GM18519 (cell line): ENCODE measurements around the gene SBNO2.

Experiments
- ATAC-seq: cut with Tn5 transposase; IDR thresholded peaks from one replicate; pipeline ENCODE4 v1.9.1; 2021; ENCODE audit warnings: mild to moderate bottlenecking, moderate library complexity; ENCODE audit not compliant: unreplicated experiment, low FRiP score

The SBNO2 gene

GRCh38 chr19:1108291-1109031 is 65.6 kb downstream of the SBNO2 start:
- ATAC-seq, result no peak

- no peak for ATAC-seq
Observed at GRCh38 chr19:1107661-1108261, 66.3 kb downstream of the SBNO2 start.

DNA sequence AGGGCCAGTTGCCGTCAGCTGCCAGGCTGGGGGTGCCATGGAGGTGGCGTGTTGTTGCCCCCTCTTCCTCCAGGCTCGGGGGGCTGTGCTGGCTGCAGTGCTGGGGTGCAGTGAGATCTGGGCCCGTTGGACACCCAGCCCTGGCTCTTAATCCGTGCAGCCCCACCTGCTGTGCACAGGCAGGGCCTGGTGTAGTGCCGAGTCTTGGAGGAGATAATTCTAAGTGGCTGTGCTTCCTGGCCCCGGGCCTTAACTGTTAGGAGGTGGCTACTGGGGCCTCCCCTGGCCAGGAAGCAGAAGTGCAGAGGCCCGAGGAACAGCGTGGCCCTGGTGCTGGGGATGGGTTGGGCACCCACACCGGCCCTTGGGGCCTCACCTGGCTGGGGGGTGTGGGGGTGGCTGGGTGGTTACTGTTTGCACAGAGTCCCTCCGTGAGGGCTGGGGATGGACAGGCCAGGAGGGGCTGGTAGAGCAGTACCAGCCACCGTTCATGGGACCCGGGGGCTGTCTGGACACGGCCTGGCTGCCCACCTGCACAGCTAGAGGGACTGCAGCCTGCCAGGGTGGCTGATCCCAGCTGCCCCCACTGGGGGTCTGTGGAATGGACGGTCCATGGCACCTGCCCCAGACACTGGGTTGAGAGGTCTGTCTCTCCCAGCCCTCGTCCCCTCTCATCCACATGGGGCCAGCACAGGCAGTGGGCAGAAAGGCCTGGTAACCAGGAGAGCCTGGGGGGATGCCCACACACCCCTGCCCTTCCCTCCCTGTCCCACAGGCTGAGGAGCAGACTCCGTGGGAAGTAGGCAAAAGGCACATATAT is 67.0 kb downstream of the SBNO2 start:
- ATAC-seq, result no peak

DNA sequence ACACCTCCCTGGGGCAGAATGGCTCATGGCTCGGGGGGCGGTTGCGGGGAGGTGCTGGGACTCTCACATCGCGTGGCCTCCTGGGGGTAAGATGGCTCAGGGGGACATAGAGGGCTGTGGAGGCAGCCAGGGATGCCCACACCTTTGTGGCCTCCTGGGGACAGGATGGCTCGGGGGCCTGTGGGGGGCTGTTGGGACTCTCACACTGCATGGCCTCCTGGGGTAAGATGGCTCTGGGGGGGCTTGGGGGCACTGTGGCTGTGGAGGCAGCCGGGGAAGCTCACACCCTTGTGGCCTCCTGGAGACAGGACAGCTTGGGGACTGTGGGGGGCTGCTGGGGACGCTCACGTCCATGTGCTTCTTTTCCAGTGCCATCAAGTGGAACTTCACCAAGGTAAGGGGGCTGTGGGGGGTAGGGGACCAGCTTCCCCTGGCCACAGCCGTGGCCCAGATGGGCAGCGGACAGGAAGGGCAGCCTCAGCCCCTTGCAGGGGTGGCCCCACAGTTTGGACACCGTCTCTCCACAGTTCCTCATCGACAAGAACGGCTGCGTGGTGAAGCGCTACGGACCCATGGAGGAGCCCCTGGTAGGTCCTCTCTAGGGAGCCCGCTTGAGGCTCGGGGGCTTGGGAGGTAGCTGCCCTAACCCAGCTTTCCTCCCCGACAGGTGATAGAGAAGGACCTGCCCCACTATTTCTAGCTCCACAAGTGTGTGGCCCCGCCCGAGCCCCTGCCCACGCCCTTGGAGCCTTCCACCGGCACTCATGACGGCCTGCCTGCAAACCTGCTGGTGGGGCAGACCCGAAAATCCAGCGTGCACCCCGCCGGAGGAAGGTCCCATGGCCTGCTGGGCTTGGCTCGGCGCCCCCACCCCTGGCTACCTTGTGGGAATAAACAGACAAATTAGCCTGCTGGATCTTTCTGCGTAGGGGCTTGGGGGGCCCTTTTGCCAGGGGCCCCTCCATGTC is 67.9 kb downstream of the SBNO2 start:
- ATAC-seq, result no peak

GRCh38 chr19:1105008-1105872 is 68.8 kb downstream of the SBNO2 start:
- no peak for ATAC-seq

DNA sequence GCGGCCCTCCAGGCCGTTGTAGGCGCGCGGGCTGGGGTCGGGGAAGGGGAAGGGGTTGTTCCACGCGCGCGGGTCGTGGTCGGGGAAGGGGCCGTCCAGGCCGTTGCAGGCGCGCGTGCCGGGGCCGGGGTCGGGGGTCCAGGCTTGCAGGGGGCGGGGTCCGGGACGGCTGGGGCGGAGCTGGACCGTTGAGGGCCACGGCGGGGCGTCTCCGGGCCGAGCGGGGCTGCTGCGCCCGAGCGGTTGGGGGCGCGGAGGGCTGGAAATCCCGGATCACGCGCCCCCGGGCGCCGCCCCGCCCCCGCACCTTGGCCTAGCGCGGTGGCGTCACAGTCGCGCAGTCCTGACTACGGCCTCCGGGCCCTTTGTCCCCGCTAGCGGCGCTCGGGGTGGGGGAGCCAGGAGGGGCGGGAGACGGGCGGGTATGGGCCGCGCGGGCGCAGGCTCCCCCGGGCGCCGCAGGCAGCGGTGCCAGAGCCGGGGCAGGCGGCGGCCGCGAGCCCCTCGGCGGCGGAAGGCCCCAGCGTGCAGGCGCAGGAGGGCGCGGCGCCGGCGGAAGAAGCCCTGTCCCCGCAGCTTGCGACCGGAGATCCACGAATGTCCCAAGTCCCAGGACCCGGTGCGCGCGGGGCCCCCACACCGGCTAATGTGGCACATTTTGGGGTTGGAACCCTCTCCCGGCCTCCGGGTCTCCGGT is 69.6 kb downstream of the SBNO2 start:
- no peak for ATAC-seq

DNA sequence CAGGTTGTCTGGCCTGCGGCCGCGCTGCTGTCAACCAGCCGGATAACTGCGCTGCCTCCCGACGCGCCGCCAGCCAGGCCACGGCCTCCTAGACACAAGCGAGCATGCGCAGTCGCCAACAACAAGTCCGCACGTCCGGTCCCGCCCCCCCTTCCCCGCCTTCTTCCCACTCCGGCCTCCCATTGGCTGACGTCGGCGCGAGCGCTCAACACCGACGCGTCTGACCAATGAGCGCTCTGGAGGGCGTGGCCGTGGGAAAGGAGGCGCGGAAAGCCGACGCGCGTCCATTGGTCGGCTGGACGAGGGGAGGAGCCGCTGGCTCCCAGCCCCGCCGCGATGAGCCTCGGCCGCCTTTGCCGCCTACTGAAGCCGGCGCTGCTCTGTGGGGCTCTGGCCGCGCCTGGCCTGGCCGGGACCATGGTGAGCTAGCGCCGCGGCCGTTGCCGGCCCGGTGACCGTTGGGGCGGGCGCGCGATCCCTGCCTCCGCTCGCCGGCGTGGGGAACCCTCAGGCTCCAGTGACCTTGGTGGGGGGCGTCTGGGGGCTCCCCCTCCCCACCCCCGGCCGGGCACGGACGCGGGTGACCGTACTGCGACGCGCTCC is 70.3 kb downstream of the SBNO2 start, which contains the start of gene GPX4:
TSS of gene GPX4 (plus strand) at position 287 of the 603 bp plus-strand sequence. CDS start at position 337, 50 bp downstream.
- ATAC-seq, result peak; percentile 60

DNA sequence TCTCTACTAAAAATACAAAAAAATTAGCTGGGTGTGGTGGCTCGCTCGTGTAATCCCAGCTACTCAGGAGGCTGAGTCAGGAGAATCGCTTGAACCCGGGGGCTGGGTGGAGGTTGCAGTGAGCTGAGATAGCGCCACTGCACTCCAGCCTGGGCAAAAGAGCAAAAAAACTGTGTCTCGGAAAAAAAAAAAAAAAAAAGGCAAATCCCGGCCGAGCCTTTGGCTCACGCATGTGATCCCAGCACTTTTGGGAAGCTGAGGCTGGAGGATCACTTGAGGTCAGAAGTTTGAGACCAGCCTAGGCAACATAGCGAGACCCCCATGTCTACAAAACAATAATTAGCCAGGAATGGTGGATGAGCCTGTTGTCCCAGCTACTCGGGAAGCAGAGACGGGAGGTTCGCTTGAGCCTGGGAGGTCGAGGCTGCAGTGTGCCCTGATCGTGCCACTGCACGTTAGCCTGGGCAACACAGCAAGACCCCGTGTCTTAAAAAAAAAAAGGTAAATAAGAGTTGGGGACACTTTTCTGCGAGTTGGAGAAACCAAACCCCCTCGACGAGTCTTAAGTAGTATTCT is 70.8 kb downstream of the SBNO2 start:
- no peak for ATAC-seq

GRCh38 chr19:1102407-1103131 is 71.5 kb downstream of the SBNO2 start:
- no peak for ATAC-seq

GRCh38 chr19:1101337-1101698 is 72.8 kb downstream of the SBNO2 start:
- no peak for ATAC-seq

DNA sequence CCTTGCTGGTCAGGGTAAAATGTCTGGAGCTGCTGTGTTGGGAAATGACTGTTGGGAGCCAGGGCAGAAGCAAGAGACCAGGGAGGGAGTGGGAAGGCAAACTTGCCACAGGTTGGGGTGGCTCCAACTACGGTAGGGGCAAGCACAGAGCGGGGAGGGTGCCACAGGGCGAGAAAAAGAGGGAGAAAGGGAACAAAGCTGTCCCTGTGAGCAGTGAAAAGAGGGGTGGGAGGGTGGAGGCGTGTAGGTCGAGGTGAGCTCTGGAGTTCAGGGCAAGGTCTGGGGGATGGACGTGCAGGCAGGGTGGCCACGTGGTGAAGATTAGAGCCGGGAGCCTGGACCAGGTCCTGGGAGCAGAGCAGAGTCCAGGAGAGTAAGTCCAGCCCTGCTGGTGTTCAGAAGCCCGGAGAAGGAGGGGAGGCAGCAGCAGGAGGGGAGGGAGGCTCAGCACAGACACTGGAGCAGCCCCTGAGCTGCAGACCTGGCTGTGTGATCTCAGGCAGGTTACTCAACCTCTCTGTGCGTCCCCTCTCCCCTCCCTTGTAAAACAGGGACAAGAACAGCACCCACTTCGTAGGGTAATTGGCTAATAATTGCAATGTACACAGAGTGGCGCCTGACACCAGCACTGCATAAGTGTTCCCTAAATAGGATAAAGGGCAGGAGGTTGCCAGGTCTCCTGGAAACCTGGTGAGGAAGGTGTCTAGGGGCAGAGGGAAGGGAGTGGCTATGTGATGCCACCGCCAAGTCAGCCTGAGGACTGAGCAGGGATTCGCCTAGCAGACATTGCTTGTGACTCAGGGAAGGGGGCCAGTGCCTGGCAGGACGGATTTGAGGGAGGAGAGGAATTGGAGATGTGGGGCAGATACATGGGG is 75.7 kb downstream of the SBNO2 start:
- no peak for ATAC-seq

DNA sequence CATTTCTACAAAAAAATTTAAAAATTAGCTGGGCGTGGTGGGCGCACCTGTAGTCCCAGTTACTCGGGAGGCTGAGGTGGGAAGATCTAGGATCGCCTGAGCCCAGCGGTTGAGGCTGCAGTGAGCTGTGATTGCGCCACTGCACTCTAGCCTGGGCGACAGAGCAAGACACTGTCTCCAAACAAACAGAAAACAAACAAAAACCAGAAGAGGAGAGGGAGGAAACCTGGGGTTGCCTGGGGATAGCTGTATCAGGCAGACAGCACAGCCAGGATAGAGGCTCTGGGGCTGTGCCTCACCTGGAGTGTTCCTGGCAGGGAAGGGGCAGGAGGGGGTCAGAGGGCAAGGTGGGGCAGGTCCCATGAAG is 76.3 kb downstream of the SBNO2 start:
- no peak for ATAC-seq

GRCh38 chr19:1094978-1095701 is 78.9 kb downstream of the SBNO2 start, which contains the start of gene POLR2E:
POLR2E (minus strand) TSS chr19:1095375; CDS start chr19:1095315, 60 bp downstream.
- ATAC-seq, result peak; percentile 70

- no peak for ATAC-seq
Observed at GRCh38 chr19:1094655-1094977, 79.5 kb downstream of the SBNO2 start.

- ATAC-seq, result no peak
Observed at GRCh38 chr19:1093811-1094553, 80.1 kb downstream of the SBNO2 start.
